H9 (cell line): Measurements from ENCODE around the gene CABLES2. TPM values are rescaled to one million over a fixed set of nuclear protein-coding genes. Genes with fewer than 3 reads are reported as not detected.

ENCODE experiments used
- DNase-seq: peaks from one replicate; pipeline ENCODE4 v3.0.0-alpha.2; 2017
- H2AFZ ChIP-seq: one replicate; pipeline ENCODE4 v1.6.1; 2013; ENCODE audit warnings: mild to moderate bottlenecking, low read length, control low read depth, moderate library complexity
- H2AK5ac ChIP-seq: 2 replicates; pipeline ENCODE4 v1.6.1; 2013; ENCODE audit warnings: low read length, control low read depth, mixed read lengths; ENCODE audit not compliant: insufficient read length
- H2BK120ac ChIP-seq: one replicate; pipeline ENCODE4 v1.6.1; 2013; ENCODE audit warnings: low read depth, mild to moderate bottlenecking, low read length, control low read depth, inconsistent platforms; ENCODE audit not compliant: poor library complexity, severe bottlenecking
- H2BK12ac ChIP-seq: 2 replicates; pipeline ENCODE4 v1.6.1; 2013; ENCODE audit warnings: low read length, control low read depth, mixed read lengths, low read depth; ENCODE audit not compliant: insufficient read length
- H2BK15ac ChIP-seq: 2 replicates; pipeline ENCODE4 v1.6.1; 2013; ENCODE audit warnings: low read depth, low read length, control low read depth
- H2BK20ac ChIP-seq: one replicate; pipeline ENCODE4 v1.6.1; 2013; ENCODE audit warnings: low read depth, mild to moderate bottlenecking, low read length, control low read depth, inconsistent platforms; ENCODE audit not compliant: poor library complexity, severe bottlenecking
- H2BK5ac ChIP-seq: 2 replicates; pipeline ENCODE4 v1.6.1; 2013; ENCODE audit warnings: low read length, control low read depth, mixed read lengths; ENCODE audit not compliant: insufficient read length
- H3K14ac ChIP-seq: 2 replicates; pipeline ENCODE4 v1.6.1; 2013; ENCODE audit warnings: low read length, control low read depth; ENCODE audit not compliant: insufficient read depth
- H3K18ac ChIP-seq: 2 replicates; pipeline ENCODE4 v1.6.1; 2013; ENCODE audit warnings: low read depth, mild to moderate bottlenecking, mixed read lengths, low read length, control low read depth; ENCODE audit not compliant: insufficient read length
- H3K23ac ChIP-seq: 2 replicates; pipeline ENCODE4 v1.6.1; 2013; ENCODE audit warnings: low read length, control low read depth, mixed read lengths, low read depth; ENCODE audit not compliant: insufficient read length
- H3K23me2 ChIP-seq: 2 replicates; pipeline ENCODE4 v1.6.1; 2013; ENCODE audit warnings: low read depth, mild to moderate bottlenecking, mixed read lengths, low read length, control low read depth; ENCODE audit not compliant: insufficient read length, poor library complexity, severe bottlenecking
- H3K27ac ChIP-seq: 2 replicates; pipeline ENCODE4 v1.5.1; 2013; ENCODE audit warnings: low read length, control low read depth, mixed read lengths, low read depth; ENCODE audit not compliant: insufficient read length
- H3K27me3 ChIP-seq: 2 replicates; pipeline ENCODE4 v1.6.1; 2013; ENCODE audit warnings: low read length, control low read depth, inconsistent platforms; ENCODE audit not compliant: insufficient read depth
- H3K4ac ChIP-seq: 2 replicates; pipeline ENCODE4 v1.6.1; 2013; ENCODE audit warnings: low read depth, mild to moderate bottlenecking, control low read depth, inconsistent platforms, low read length, moderate library complexity
- H3K4me1 ChIP-seq: 2 replicates; pipeline ENCODE4 v1.6.1; 2013; ENCODE audit warnings: low read length, control low read depth, inconsistent platforms; ENCODE audit not compliant: insufficient read depth
- H3K4me2 ChIP-seq: 2 replicates; pipeline ENCODE4 v1.6.1; 2013; ENCODE audit warnings: low read length, control low read depth, mixed read lengths; ENCODE audit not compliant: insufficient read length, insufficient read depth
- H3K56ac ChIP-seq: 2 replicates; pipeline ENCODE4 v1.6.1; 2013; ENCODE audit warnings: low read depth, mild to moderate bottlenecking, mixed read lengths, low read length, control low read depth; ENCODE audit not compliant: insufficient read length
- H3K79me1 ChIP-seq: 2 replicates; pipeline ENCODE4 v1.6.1; 2013; ENCODE audit warnings: low read depth, mild to moderate bottlenecking, moderate library complexity, low read length, control low read depth, inconsistent platforms; ENCODE audit not compliant: insufficient read depth, poor library complexity, severe bottlenecking
- H3K79me2 ChIP-seq: 2 replicates; pipeline ENCODE4 v1.6.1; 2013; ENCODE audit warnings: low read length, control low read depth, inconsistent platforms; ENCODE audit not compliant: insufficient read depth
- H3K9ac ChIP-seq: 2 replicates; pipeline ENCODE4 v1.6.1; 2013; ENCODE audit warnings: low read length, control low read depth, mixed read lengths; ENCODE audit not compliant: insufficient read length; ENCODE audit errors: extremely low read depth
- H3K9me3 ChIP-seq: one replicate; pipeline ENCODE4 v1.6.1; 2013; ENCODE audit warnings: low read depth, low read length, inconsistent platforms; ENCODE audit not compliant: control insufficient read depth
- H3T11ph ChIP-seq: one replicate; pipeline ENCODE4 v1.6.1; 2013; ENCODE audit warnings: mild to moderate bottlenecking, low read length, control low read depth, inconsistent platforms
- H4K20me1 ChIP-seq: one replicate; pipeline ENCODE4 v1.6.1; 2013; ENCODE audit not compliant: control insufficient read depth, insufficient read length, insufficient read depth
- H4K5ac ChIP-seq: 2 replicates; pipeline ENCODE4 v1.6.1; 2013; ENCODE audit warnings: low read depth, mild to moderate bottlenecking, mixed read lengths, low read length, control low read depth; ENCODE audit not compliant: insufficient read length
- H4K8ac ChIP-seq: replicated peaks from 2 replicates; pipeline ENCODE4 v1.6.1; 2013; ENCODE audit warnings: low read length, control low read depth, mixed read lengths, low read depth; ENCODE audit not compliant: insufficient read length
- H4K91ac ChIP-seq: 2 replicates; pipeline ENCODE4 v1.6.1; 2013; ENCODE audit warnings: low read depth, mild to moderate bottlenecking, moderate library complexity, mixed read lengths, low read length, control low read depth; ENCODE audit not compliant: insufficient read length
- H3K27ac Mint-ChIP-seq, 3 experiments: 2 replicates in 2 of 3; 3 replicates in 1 of 3; pipeline ENCODE4 v1.8.0; 2020 to 2021; ENCODE audit warnings: mixed read lengths in 3 of 3, mild to moderate bottlenecking in 1 of 3, moderate library complexity in 1 of 3
- H3K27me3 Mint-ChIP-seq: 2 replicates; pipeline ENCODE4 v1.8.0; 2021; ENCODE audit warnings: low read depth, mild to moderate bottlenecking, moderate library complexity, mixed read lengths
- H3K36me3 Mint-ChIP-seq, 3 experiments: 2 replicates in 2 of 3; 3 replicates in 1 of 3; pipeline ENCODE4 v1.8.0; 2020 to 2021; ENCODE audit warnings: low read depth in 3 of 3, mixed read lengths in 3 of 3; ENCODE audit not compliant: insufficient read depth in 1 of 3
- H3K4me1 Mint-ChIP-seq, 2 experiments: 2 replicates each; pipeline ENCODE4 v1.8.0; 2020; ENCODE audit warnings: mixed read lengths in 2 of 2
- H3K4me3 Mint-ChIP-seq, 2 experiments: 2 replicates in 1 of 2; 3 replicates in 1 of 2; pipeline ENCODE4 v1.8.0; 2020 to 2021; ENCODE audit warnings: mild to moderate bottlenecking in 2 of 2, mixed read lengths in 2 of 2, moderate library complexity in 1 of 2
- H3K9me3 Mint-ChIP-seq, 2 experiments: 2 replicates in 1 of 2; 3 replicates in 1 of 2; pipeline ENCODE4 v1.8.0; 2020; ENCODE audit warnings: mild to moderate bottlenecking in 2 of 2, mixed read lengths in 2 of 2, moderate library complexity in 1 of 2
- WGBS: extraction: QIAGEN DNeasy Blood & Tissue Kit; methylation state at CpG from one replicate; pipeline ENCODE4 v1.1.7; 2013; ENCODE audit warnings: missing lambda C conversion rate, low lambda C conversion rate, mixed read lengths; ENCODE audit not compliant: insufficient read length; ENCODE audit errors: extremely low coverage; 5-methylcytosine and 5-hydroxymethylcytosine counted together
- total RNA-seq: library from RNA; stranded (reverse); gene quantifications from 2 replicates; pipeline ENCODE4 v1.2.1, GENCODE V29; 2021
- TF ChIP-seq, protein P1 (sequence below): fragments of 200-600 bp; sonication (generic); conservative IDR thresholded peaks from 3 replicates; pipeline ENCODE4 v1.8.0; 2021; ENCODE audit warnings: antibody characterized with exemption, mild to moderate bottlenecking

The CABLES2 gene
- total RNA-seq, 1 experiment from 2014 or later, result 10.8 TPM

GRCh38 chr20:62405981-62406513 is 1.0 kb downstream of the CABLES2 start:
- no peak overlapping the region for H3K9ac ChIP-seq

More at GRCh38 chr20:62405981-62406513, 1.0 kb downstream of the CABLES2 start:
- Histone ChIP-seq H3K79me1 (no peaks in the 10 kb centered on the region), H2BK15ac (no peak overlapping the region), H3K23ac (no peak overlapping the region), H3K18ac (no peak overlapping the region), H2BK120ac (no peak overlapping the region), H3K4ac (no peak overlapping the region), H4K91ac (no peak overlapping the region), H3K4me2 (peak overlapping the region; percentile 41), H3K9me3 (no peaks in the 10 kb centered on the region), H3T11ph (no peak overlapping the region), H3K27ac (no peak overlapping the region), H4K8ac (no peak overlapping the region), H2BK5ac (no peak overlapping the region), H2BK20ac (no peak overlapping the region), H4K5ac (no peak overlapping the region), H2BK12ac (no peak overlapping the region), H2AK5ac (no peak overlapping the region), H3K27me3 (no peaks in the 10 kb centered on the region), H3K56ac (no peak overlapping the region), H3K79me2 (no peaks in the 10 kb centered on the region), H3K23me2 (no peaks in the 10 kb centered on the region), H3K4me1 (no peaks in the 10 kb centered on the region), H4K20me1 (no peaks in the 10 kb centered on the region), H3K14ac (no peak overlapping the region), H2AFZ (no peak overlapping the region)
- TF ChIP-seq, protein P1, sequence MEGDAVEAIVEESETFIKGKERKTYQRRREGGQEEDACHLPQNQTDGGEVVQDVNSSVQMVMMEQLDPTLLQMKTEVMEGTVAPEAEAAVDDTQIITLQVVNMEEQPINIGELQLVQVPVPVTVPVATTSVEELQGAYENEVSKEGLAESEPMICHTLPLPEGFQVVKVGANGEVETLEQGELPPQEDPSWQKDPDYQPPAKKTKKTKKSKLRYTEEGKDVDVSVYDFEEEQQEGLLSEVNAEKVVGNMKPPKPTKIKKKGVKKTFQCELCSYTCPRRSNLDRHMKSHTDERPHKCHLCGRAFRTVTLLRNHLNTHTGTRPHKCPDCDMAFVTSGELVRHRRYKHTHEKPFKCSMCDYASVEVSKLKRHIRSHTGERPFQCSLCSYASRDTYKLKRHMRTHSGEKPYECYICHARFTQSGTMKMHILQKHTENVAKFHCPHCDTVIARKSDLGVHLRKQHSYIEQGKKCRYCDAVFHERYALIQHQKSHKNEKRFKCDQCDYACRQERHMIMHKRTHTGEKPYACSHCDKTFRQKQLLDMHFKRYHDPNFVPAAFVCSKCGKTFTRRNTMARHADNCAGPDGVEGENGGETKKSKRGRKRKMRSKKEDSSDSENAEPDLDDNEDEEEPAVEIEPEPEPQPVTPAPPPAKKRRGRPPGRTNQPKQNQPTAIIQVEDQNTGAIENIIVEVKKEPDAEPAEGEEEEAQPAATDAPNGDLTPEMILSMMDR, result no peak
- no peak for DNase-seq
- peaks cover 0 to under 1% (median 0%) of the 10 kb centered on the region in 3 experiments; a peak in 1 of 7 replicates for H3K36me3 Mint-ChIP-seq
- peaks cover 16% of the 10 kb centered on the region for H3K27me3 Mint-ChIP-seq
- H3K4me3 Mint-ChIP-seq, result peak overlapping the region; percentile 68 to 81
- H3K9me3 Mint-ChIP-seq, result no peaks in the 10 kb centered on the region
- no peak overlapping the region for H3K27ac Mint-ChIP-seq
- no CpG with 5 or more reads among the region's 10 CpGs for WGBS
- H3K4me1 Mint-ChIP-seq, result peaks cover 9 to 20% of the 10 kb centered on the region in 2 experiments
